Neural cell (in vitro differentiated cells): Measurements from ENCODE around the gene APOA1.

Experiments used
- EZH2 ChIP-seq: fragments of 200-600, 300-800 bp; shearing (Covaris generic), sonication (generic); IDR thresholded peaks from 2 replicates; pipeline ENCODE4 v1.6.1; 2014; ENCODE audit warnings: antibody characterized with exemption, low read length, borderline replicate concordance, mild to moderate bottlenecking; ENCODE audit not compliant: insufficient read depth, poor library complexity, severe bottlenecking
- REST ChIP-seq: IDR thresholded peaks from 2 replicates; pipeline ENCODE4 v1.6.1; 2012; ENCODE audit warnings: borderline replicate concordance
- TF ChIP-seq, protein P1 (sequence below): fragments of 450-650 bp; IDR thresholded peaks from 2 replicates; pipeline ENCODE4 v1.5.1; 2014; ENCODE audit warnings: antibody characterized with exemption, mild to moderate bottlenecking, moderate library complexity; ENCODE audit not compliant: poor library complexity, severe bottlenecking

GRCh38 chr11:116833491-116833815, 4.0 kb downstream of the APOA1 start:
- TF ChIP-seq, protein P1, sequence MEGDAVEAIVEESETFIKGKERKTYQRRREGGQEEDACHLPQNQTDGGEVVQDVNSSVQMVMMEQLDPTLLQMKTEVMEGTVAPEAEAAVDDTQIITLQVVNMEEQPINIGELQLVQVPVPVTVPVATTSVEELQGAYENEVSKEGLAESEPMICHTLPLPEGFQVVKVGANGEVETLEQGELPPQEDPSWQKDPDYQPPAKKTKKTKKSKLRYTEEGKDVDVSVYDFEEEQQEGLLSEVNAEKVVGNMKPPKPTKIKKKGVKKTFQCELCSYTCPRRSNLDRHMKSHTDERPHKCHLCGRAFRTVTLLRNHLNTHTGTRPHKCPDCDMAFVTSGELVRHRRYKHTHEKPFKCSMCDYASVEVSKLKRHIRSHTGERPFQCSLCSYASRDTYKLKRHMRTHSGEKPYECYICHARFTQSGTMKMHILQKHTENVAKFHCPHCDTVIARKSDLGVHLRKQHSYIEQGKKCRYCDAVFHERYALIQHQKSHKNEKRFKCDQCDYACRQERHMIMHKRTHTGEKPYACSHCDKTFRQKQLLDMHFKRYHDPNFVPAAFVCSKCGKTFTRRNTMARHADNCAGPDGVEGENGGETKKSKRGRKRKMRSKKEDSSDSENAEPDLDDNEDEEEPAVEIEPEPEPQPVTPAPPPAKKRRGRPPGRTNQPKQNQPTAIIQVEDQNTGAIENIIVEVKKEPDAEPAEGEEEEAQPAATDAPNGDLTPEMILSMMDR = no peak
- no peak for TF ChIP-seq REST
- TF ChIP-seq EZH2 = no peak
